ENCODE measurements around the gene MAT1A. TPM values are rescaled to one million over a fixed set of nuclear protein-coding genes. Genes with fewer than 3 reads are reported as not detected.
"Not testable (repeated sequence)": the region's sequence is repeated elsewhere in the genome, so short reads cannot be mapped to it uniquely, and the experiment has no call there.

The MAT1A gene
- polyA plus RNA-seq, 3 donors = not detected

- no peaks in the 10 kb centered on the region for H3K27me3 ChIP-seq (ENCODE audit: control insufficient read depth in 2 of 2, insufficient read depth in 2 of 2, low read length in 2 of 2)
- intact Hi-C loops (cut with micrococcal nuclease) = no loop called here
- Mint-ChIP-seq H3K27ac (no peak overlapping the region), H3K4me3 (no peak overlapping the region), H3K9me3 (peaks cover 0 to 6% (median 3%) of the 10 kb centered on the region in 7 donors), H3K27me3 (ENCODE audit: low read depth in 3 of 3) (peaks cover 2 to 5% (median 3%) of the 10 kb centered on the region in 3 donors), H3K36me3 (no peaks in the 10 kb centered on the region), H3K4me1 (peaks cover 11% of the 10 kb centered on the region)
- DNase-seq = peak in 1 of 3 donors; percentile 1
- H3K36me3 ChIP-seq (replicated peaks in 1 of 2; ENCODE audit: control insufficient read depth in 1 of 2, insufficient read depth in 2 of 2, low read length in 2 of 2) = no peaks in the 10 kb centered on the region
- H3K4me3 ChIP-seq (replicated peaks in 1 of 3; ENCODE audit: low read depth in 2 of 3, low read length in 3 of 3) = no peak overlapping the region
- no peak overlapping the region for H3K9ac ChIP-seq (ENCODE audit: insufficient read depth, low read length, poor library complexity, severe bottlenecking)
- H3K79me2 ChIP-seq (ENCODE audit: insufficient read depth, low read length) = no peaks in the 10 kb centered on the region
- TF ChIP-seq, protein P1, sequence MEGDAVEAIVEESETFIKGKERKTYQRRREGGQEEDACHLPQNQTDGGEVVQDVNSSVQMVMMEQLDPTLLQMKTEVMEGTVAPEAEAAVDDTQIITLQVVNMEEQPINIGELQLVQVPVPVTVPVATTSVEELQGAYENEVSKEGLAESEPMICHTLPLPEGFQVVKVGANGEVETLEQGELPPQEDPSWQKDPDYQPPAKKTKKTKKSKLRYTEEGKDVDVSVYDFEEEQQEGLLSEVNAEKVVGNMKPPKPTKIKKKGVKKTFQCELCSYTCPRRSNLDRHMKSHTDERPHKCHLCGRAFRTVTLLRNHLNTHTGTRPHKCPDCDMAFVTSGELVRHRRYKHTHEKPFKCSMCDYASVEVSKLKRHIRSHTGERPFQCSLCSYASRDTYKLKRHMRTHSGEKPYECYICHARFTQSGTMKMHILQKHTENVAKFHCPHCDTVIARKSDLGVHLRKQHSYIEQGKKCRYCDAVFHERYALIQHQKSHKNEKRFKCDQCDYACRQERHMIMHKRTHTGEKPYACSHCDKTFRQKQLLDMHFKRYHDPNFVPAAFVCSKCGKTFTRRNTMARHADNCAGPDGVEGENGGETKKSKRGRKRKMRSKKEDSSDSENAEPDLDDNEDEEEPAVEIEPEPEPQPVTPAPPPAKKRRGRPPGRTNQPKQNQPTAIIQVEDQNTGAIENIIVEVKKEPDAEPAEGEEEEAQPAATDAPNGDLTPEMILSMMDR (IDR thresholded peaks at IDR 0.05) = no peak
- no peak overlapping the region for H3K27ac ChIP-seq (ENCODE audit: low read depth in 1 of 2, low read length in 2 of 2)
- WGBS (ENCODE audit: insufficient coverage) = 96% methylated on average over 5 of the region's 6 CpGs
- peaks cover 0 to 2% of the 10 kb centered on the region in 2 donors for H3K4me1 ChIP-seq (ENCODE audit: control insufficient read depth in 1 of 2, insufficient read depth in 2 of 2, low read length in 2 of 2)
- H4K20me1 ChIP-seq (ENCODE audit: insufficient read depth, low read length) = no peaks in the 10 kb centered on the region
- H3K9me3 ChIP-seq (replicated peaks in 1 of 2; ENCODE audit: control insufficient read depth in 1 of 2, insufficient read depth in 1 of 2, low read length in 2 of 2) = no peaks in the 10 kb centered on the region
- no peak overlapping the region for H3K4me2 ChIP-seq (replicated peaks; ENCODE audit: extremely low read depth, low read length, poor library complexity, severe bottlenecking)
- peak overlapping the region; percentile 11 for H2AFZ ChIP-seq (ENCODE audit: insufficient read depth, low read depth, low read length, poor library complexity, severe bottlenecking)
Observed at GRCh38 chr10:80259405-80259871, 30.0 kb downstream of the MAT1A start.

GRCh38 chr10:80256798-80257197 is 32.7 kb downstream of the MAT1A start:
- H3K36me3 Mint-ChIP-seq; H3K4me2 ChIP-seq (replicated peaks; ENCODE audit: extremely low read depth, low read length, poor library complexity, severe bottlenecking); H3K27ac ChIP-seq (ENCODE audit: low read depth in 1 of 2, low read length in 2 of 2); H3K36me3 ChIP-seq (replicated peaks in 1 of 2; ENCODE audit: control insufficient read depth in 1 of 2, insufficient read depth in 2 of 2, low read length in 2 of 2); H3K9ac ChIP-seq (ENCODE audit: insufficient read depth, low read length, poor library complexity, severe bottlenecking); H3K4me3 ChIP-seq (replicated peaks in 1 of 3; ENCODE audit: low read depth in 2 of 3, low read length in 3 of 3); intact Hi-C loops (cut with micrococcal nuclease); H3K9me3 Mint-ChIP-seq; H4K20me1 ChIP-seq (ENCODE audit: insufficient read depth, low read length); H3K27ac Mint-ChIP-seq; H3K27me3 Mint-ChIP-seq (ENCODE audit: low read depth in 3 of 3); H3K79me2 ChIP-seq (ENCODE audit: insufficient read depth, low read length); H3K4me3 Mint-ChIP-seq; H3K27me3 ChIP-seq (ENCODE audit: control insufficient read depth in 2 of 2, insufficient read depth in 2 of 2, low read length in 2 of 2); H3K9me3 ChIP-seq (replicated peaks in 1 of 2; ENCODE audit: control insufficient read depth in 1 of 2, insufficient read depth in 1 of 2, low read length in 2 of 2); H2AFZ ChIP-seq (ENCODE audit: insufficient read depth, low read depth, low read length, poor library complexity, severe bottlenecking): not testable (repeated sequence)
- 73% methylated on average over 3 of the region's 4 CpGs for WGBS (ENCODE audit: insufficient coverage)
- H3K4me1 ChIP-seq (ENCODE audit: control insufficient read depth in 1 of 2, insufficient read depth in 2 of 2, low read length in 2 of 2) = peaks cover 24% of the 10 kb centered on the region in 2 donors
- H3K4me1 Mint-ChIP-seq = peaks cover 34% of the 10 kb centered on the region
- peak in 1 of 3 donors; percentile 2 for DNase-seq

DNA sequence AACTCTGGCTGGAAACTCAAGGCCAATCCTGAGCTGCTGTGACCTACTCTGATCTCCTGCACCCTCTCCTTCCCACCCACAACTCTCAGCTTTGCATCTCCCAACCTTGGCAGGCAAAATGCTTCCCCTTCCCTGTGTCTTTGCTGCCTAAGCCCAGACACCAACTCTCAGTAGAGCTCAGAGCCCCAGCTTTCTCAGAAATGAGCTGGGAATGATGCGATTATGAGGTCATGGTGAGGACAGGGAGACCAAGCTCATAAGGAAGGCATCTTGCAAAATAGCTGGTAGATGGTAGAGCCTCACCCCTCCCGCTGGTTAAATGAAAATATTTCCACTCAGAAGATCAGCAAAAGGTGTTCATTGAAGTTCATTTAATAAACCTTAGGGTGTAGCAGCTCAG is 34.7 kb downstream of the MAT1A start:
- no CpG with 5 or more reads among the region's 2 CpGs for WGBS (ENCODE audit: insufficient coverage)

DNA sequence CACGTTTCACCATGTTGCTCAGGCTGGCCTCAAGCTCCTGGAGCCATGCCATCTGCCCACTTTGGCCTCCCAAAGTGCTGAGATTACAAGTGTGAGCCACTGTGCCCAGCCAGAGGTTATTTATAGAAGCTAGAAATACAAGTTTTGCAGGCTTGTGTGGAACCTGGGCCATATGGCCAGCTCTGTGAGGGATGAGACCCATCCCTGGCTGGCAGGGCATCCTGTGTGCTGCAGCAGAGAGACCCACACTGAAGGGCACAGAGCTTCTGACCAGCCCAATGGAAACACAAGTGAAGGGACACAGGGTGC is 35.5 kb downstream of the MAT1A start:
- H3K27ac ChIP-seq (ENCODE audit: low read depth in 1 of 2, low read length in 2 of 2); H3K36me3 ChIP-seq (replicated peaks in 1 of 2; ENCODE audit: control insufficient read depth in 1 of 2, insufficient read depth in 2 of 2, low read length in 2 of 2); H3K9me3 Mint-ChIP-seq; H4K20me1 ChIP-seq (ENCODE audit: insufficient read depth, low read length); H3K4me3 Mint-ChIP-seq; H3K9ac ChIP-seq (ENCODE audit: insufficient read depth, low read length, poor library complexity, severe bottlenecking); H3K4me2 ChIP-seq (replicated peaks; ENCODE audit: extremely low read depth, low read length, poor library complexity, severe bottlenecking); H3K4me3 ChIP-seq (replicated peaks in 1 of 3; ENCODE audit: low read depth in 2 of 3, low read length in 3 of 3); H3K9me3 ChIP-seq (replicated peaks in 1 of 2; ENCODE audit: control insufficient read depth in 1 of 2, insufficient read depth in 1 of 2, low read length in 2 of 2); H3K36me3 Mint-ChIP-seq; H3K79me2 ChIP-seq (ENCODE audit: insufficient read depth, low read length); H3K27ac Mint-ChIP-seq; H3K27me3 ChIP-seq (ENCODE audit: control insufficient read depth in 2 of 2, insufficient read depth in 2 of 2, low read length in 2 of 2); H2AFZ ChIP-seq (ENCODE audit: insufficient read depth, low read depth, low read length, poor library complexity, severe bottlenecking); intact Hi-C loops (cut with micrococcal nuclease); DNase-seq; H3K27me3 Mint-ChIP-seq (ENCODE audit: low read depth in 3 of 3): not testable (repeated sequence)
- WGBS (ENCODE audit: insufficient coverage) = 0% methylated on average over 1 of the region's 1 CpG
- H3K4me1 Mint-ChIP-seq = peaks cover 35% of the 10 kb centered on the region
- H3K4me1 ChIP-seq (ENCODE audit: control insufficient read depth in 1 of 2, insufficient read depth in 2 of 2, low read length in 2 of 2) = peaks cover 22 to 24% of the 10 kb centered on the region in 2 donors

More for the DNA sequence above, 34.7 kb downstream of the MAT1A start:
- H3K4me3 Mint-ChIP-seq; DNase-seq; H3K4me2 ChIP-seq (replicated peaks; ENCODE audit: extremely low read depth, low read length, poor library complexity, severe bottlenecking); H2AFZ ChIP-seq (ENCODE audit: insufficient read depth, low read depth, low read length, poor library complexity, severe bottlenecking); H3K9me3 ChIP-seq (replicated peaks in 1 of 2; ENCODE audit: control insufficient read depth in 1 of 2, insufficient read depth in 1 of 2, low read length in 2 of 2); H3K9ac ChIP-seq (ENCODE audit: insufficient read depth, low read length, poor library complexity, severe bottlenecking); H3K36me3 ChIP-seq (replicated peaks in 1 of 2; ENCODE audit: control insufficient read depth in 1 of 2, insufficient read depth in 2 of 2, low read length in 2 of 2); H3K27ac Mint-ChIP-seq; H3K36me3 Mint-ChIP-seq; H3K27me3 ChIP-seq (ENCODE audit: control insufficient read depth in 2 of 2, insufficient read depth in 2 of 2, low read length in 2 of 2); H4K20me1 ChIP-seq (ENCODE audit: insufficient read depth, low read length); H3K4me3 ChIP-seq (replicated peaks in 1 of 3; ENCODE audit: low read depth in 2 of 3, low read length in 3 of 3); intact Hi-C loops (cut with micrococcal nuclease); H3K9me3 Mint-ChIP-seq; H3K79me2 ChIP-seq (ENCODE audit: insufficient read depth, low read length); H3K27ac ChIP-seq (ENCODE audit: low read depth in 1 of 2, low read length in 2 of 2); H3K27me3 Mint-ChIP-seq (ENCODE audit: low read depth in 3 of 3): not testable (repeated sequence)
- H3K4me1 Mint-ChIP-seq = peaks cover 35% of the 10 kb centered on the region
- peaks cover 22 to 24% of the 10 kb centered on the region in 2 donors for H3K4me1 ChIP-seq (ENCODE audit: control insufficient read depth in 1 of 2, insufficient read depth in 2 of 2, low read length in 2 of 2)

Data from CD14-positive monocyte (primary cell).